K562 (cell line): ENCODE data around the gene ZDHHC14. TPM values are rescaled to one million over a fixed set of nuclear protein-coding genes. Genes with fewer than 3 reads are reported as not detected.

Experiments
- HNRNPK ChIP-seq: fragments of 200-400 bp; formaldehyde crosslinking; IDR thresholded peaks from one replicate; pipeline ENCODE4 v1.6.1; 2018; ENCODE audit warnings: mild to moderate bottlenecking, low read depth, low read length; ENCODE audit not compliant: poor library complexity, severe bottlenecking
- MTA3 ChIP-seq: fragments of 450-650 bp; formaldehyde crosslinking; IDR thresholded peaks from 2 replicates; pipeline ENCODE4 v1.6.1; 2017; ENCODE audit warnings: mild to moderate bottlenecking, borderline replicate concordance
- NR0B1 ChIP-seq: fragments of 450-650 bp; IDR thresholded peaks from one replicate; pipeline ENCODE4 v1.6.1; 2018; ENCODE audit warnings: mild to moderate bottlenecking, moderate library complexity; ENCODE audit not compliant: partially characterized antibody
- RAD21 ChIP-seq, 2 experiments: fragments of 250-450 bp in 1 of 2; fragments of 450-650 bp in 1 of 2; sonication (Bioruptor Pico) in 1 of 2; formaldehyde crosslinking in 1 of 2; IDR thresholded peaks in 1 of 2; conservative IDR thresholded peaks in 1 of 2; 2 replicates each; pipeline versions ENCODE4 v1.4.0 to v1.8.0; 2020 to 2022; ENCODE audit warnings: mild to moderate bottlenecking in 2 of 2, moderate library complexity in 1 of 2
- STAT5B ChIP-seq: fragments of 250-450 bp; sonication (Bioruptor Pico); IDR thresholded peaks from 2 replicates; pipeline ENCODE4 v1.8.0; 2021; ENCODE audit warnings: mild to moderate bottlenecking, inconsistent platforms
- TCF7L2 ChIP-seq: fragments of 150-350 bp; IDR thresholded peaks from 2 replicates; pipeline ENCODE4 v1.6.1; 2016; ENCODE audit warnings: low read depth, mild to moderate bottlenecking, low read length, moderate library complexity
- VEZF1 ChIP-seq: fragments of 200-800 bp; sonication (Bioruptor generic); IDR thresholded peaks from 2 replicates; pipeline ENCODE4 v1.6.1; 2017; ENCODE audit warnings: missing genetic modification characterization, missing compliant biosample characterization
- ZNF311 ChIP-seq: fragments of 250-450 bp; sonication (Bioruptor Pico); IDR thresholded peaks from 2 replicates; pipeline ENCODE4 v1.4.0; 2020; ENCODE audit warnings: mild to moderate bottlenecking, moderate library complexity
- ZNF778 ChIP-seq: fragments of 450-650 bp; formaldehyde crosslinking; IDR thresholded peaks from 2 replicates; pipeline ENCODE4 v1.4.0; 2020; ENCODE audit warnings: mild to moderate bottlenecking, moderate library complexity
- ZNF785 ChIP-seq: fragments of 250-450 bp; sonication (Bioruptor Pico); IDR thresholded peaks from 2 replicates; pipeline ENCODE4 v1.4.0; 2020; ENCODE audit warnings: mild to moderate bottlenecking
- polyA plus RNA-seq, 8 experiments: library from polyadenylated mRNA; depleted of rRNA in 4 of 8; stranded (reverse) in 5 of 8; unstranded in 3 of 8; fragments of >200 nt; fragmentation: Nextera tagmentation in 2 of 8; fragmentation: Illumina TruSeq in 1 of 8; extraction: Ambion mirVana in 2 of 8; extraction: Trizol in 1 of 8; gene quantifications; 2 replicates each; pipeline versions ENCODE4 v1.2.1 to v1.2.3, GENCODE V29; 2011 to 2014; ENCODE audit warnings: inconsistent platforms in 1 of 8, missing spikeins in 1 of 8
- total RNA-seq, 7 experiments: library from RNA; depleted of rRNA in 6 of 7; stranded (reverse); fragments of >200 nt in 6 of 7; fragmentation: Illumina TruSeq in 2 of 7; extraction: Trizol in 2 of 7; gene quantifications; 2 replicates each; pipeline versions ENCODE4 v1.2.1 to v1.2.3, GENCODE V29; 2011 to 2021; ENCODE audit warnings: low replicate concordance in 1 of 7
- TF ChIP-seq, protein P1 (sequence below): IDR thresholded peaks from 2 replicates; pipeline ENCODE4 v1.6.1; 2012; ENCODE audit warnings: low read depth, low read length, improper control_type of control experiment, borderline replicate concordance
- TF ChIP-seq, protein P2 (sequence below): fragments of 450-650 bp; IDR thresholded peaks from 2 replicates; pipeline ENCODE4 v1.6.1; 2016; ENCODE audit warnings: mild to moderate bottlenecking, moderate library complexity

Gene ZDHHC14
- total and polyA plus RNA-seq, 9 of the 15 experiments (the other 6 are each of a cell fraction or from before 2014, with no cell fraction given) = 0.92 to 23.1 (median 13.8) TPM

DNA sequence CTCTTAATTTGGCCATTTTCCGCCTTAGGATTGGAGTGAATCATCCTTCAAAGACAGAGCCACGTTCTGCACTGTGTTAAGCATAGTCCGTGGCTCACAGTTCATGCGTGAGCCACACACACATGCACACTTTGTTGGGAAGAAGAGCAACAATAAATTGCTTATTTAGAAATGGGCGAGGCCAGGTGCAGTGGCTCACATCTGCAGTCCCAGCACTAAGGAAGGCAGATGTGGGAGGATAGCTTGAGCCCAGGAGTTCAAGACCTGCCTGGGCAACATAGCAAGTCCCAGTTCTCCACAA is 131.3 kb downstream of the ZDHHC14 start (continued):
- TF ChIP-seq VEZF1 (no peak), ZNF785 (CRISPR knock-in tag) (no peak), RAD21 (CRISPR knock-in tag; conservative IDR thresholded peaks at IDR 0.05 in 1 of 2, IDR thresholded peaks at IDR 0.05 in 1 of 2) (0 out of 4 replicates have a peak, but pooled peaks of 1 of the 2 experiments have one; percentile 4), MTA3 (0 out of 2 replicates have a peak, but pooled peaks have one; percentile 21), ZNF311 (CRISPR knock-in tag) (no peak), ZNF778 (CRISPR knock-in tag) (no peak), HNRNPK (no peak), NR0B1 (no peak), TCF7L2 (no peak), STAT5B (no peak)
- TF ChIP-seq, protein P1, sequence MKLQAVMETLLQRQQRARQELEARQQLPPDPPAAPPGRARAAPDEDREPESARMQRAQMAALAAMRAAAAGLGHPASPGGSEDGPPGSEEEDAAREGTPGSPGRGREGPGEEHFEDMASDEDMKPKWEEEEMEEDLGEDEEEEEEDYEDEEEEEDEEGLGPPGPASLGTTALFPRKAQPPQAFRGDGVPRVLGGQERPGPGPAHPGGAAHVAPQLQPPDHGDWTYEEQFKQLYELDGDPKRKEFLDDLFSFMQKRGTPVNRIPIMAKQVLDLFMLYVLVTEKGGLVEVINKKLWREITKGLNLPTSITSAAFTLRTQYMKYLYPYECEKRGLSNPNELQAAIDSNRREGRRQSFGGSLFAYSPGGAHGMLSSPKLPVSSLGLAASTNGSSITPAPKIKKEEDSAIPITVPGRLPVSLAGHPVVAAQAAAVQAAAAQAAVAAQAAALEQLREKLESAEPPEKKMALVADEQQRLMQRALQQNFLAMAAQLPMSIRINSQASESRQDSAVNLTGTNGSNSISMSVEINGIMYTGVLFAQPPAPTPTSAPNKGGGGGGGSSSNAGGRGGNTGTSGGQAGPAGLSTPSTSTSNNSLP = no peak
- TF ChIP-seq, protein P2, sequence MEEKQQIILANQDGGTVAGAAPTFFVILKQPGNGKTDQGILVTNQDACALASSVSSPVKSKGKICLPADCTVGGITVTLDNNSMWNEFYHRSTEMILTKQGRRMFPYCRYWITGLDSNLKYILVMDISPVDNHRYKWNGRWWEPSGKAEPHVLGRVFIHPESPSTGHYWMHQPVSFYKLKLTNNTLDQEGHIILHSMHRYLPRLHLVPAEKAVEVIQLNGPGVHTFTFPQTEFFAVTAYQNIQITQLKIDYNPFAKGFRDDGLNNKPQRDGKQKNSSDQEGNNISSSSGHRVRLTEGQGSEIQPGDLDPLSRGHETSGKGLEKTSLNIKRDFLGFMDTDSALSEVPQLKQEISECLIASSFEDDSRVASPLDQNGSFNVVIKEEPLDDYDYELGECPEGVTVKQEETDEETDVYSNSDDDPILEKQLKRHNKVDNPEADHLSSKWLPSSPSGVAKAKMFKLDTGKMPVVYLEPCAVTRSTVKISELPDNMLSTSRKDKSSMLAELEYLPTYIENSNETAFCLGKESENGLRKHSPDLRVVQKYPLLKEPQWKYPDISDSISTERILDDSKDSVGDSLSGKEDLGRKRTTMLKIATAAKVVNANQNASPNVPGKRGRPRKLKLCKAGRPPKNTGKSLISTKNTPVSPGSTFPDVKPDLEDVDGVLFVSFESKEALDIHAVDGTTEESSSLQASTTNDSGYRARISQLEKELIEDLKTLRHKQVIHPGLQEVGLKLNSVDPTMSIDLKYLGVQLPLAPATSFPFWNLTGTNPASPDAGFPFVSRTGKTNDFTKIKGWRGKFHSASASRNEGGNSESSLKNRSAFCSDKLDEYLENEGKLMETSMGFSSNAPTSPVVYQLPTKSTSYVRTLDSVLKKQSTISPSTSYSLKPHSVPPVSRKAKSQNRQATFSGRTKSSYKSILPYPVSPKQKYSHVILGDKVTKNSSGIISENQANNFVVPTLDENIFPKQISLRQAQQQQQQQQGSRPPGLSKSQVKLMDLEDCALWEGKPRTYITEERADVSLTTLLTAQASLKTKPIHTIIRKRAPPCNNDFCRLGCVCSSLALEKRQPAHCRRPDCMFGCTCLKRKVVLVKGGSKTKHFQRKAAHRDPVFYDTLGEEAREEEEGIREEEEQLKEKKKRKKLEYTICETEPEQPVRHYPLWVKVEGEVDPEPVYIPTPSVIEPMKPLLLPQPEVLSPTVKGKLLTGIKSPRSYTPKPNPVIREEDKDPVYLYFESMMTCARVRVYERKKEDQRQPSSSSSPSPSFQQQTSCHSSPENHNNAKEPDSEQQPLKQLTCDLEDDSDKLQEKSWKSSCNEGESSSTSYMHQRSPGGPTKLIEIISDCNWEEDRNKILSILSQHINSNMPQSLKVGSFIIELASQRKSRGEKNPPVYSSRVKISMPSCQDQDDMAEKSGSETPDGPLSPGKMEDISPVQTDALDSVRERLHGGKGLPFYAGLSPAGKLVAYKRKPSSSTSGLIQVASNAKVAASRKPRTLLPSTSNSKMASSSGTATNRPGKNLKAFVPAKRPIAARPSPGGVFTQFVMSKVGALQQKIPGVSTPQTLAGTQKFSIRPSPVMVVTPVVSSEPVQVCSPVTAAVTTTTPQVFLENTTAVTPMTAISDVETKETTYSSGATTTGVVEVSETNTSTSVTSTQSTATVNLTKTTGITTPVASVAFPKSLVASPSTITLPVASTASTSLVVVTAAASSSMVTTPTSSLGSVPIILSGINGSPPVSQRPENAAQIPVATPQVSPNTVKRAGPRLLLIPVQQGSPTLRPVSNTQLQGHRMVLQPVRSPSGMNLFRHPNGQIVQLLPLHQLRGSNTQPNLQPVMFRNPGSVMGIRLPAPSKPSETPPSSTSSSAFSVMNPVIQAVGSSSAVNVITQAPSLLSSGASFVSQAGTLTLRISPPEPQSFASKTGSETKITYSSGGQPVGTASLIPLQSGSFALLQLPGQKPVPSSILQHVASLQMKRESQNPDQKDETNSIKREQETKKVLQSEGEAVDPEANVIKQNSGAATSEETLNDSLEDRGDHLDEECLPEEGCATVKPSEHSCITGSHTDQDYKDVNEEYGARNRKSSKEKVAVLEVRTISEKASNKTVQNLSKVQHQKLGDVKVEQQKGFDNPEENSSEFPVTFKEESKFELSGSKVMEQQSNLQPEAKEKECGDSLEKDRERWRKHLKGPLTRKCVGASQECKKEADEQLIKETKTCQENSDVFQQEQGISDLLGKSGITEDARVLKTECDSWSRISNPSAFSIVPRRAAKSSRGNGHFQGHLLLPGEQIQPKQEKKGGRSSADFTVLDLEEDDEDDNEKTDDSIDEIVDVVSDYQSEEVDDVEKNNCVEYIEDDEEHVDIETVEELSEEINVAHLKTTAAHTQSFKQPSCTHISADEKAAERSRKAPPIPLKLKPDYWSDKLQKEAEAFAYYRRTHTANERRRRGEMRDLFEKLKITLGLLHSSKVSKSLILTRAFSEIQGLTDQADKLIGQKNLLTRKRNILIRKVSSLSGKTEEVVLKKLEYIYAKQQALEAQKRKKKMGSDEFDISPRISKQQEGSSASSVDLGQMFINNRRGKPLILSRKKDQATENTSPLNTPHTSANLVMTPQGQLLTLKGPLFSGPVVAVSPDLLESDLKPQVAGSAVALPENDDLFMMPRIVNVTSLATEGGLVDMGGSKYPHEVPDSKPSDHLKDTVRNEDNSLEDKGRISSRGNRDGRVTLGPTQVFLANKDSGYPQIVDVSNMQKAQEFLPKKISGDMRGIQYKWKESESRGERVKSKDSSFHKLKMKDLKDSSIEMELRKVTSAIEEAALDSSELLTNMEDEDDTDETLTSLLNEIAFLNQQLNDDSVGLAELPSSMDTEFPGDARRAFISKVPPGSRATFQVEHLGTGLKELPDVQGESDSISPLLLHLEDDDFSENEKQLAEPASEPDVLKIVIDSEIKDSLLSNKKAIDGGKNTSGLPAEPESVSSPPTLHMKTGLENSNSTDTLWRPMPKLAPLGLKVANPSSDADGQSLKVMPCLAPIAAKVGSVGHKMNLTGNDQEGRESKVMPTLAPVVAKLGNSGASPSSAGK = peak; percentile 26; the same call in 1 of the 2 replicates
